Measurements from ENCODE around the gene DDAH2.

The DDAH2 gene

GRCh38 chr6:31736021-31736767, 7.1 kb upstream of the DDAH2 start, which contains the start of gene CLIC1:
CLIC1 (minus strand) TSS chr6:31736530; CDS start chr6:31736300, 230 bp downstream.
- TF ChIP-seq CTCF (IDR thresholded peaks at IDR 0.05; ENCODE audit: low read depth, low read length): no peak
- peak within 1 kb of the TSS; percentile 100 for H3K4me3 ChIP-seq (ENCODE audit: low read depth, low read length)

- TF ChIP-seq CTCF (IDR thresholded peaks at IDR 0.05; ENCODE audit: low read depth, low read length): no peak
- peak overlapping the region; percentile 100 for H3K4me3 ChIP-seq (ENCODE audit: low read depth, low read length)
These were observed 5.8 kb upstream of the DDAH2 start for GRCh38 chr6:31734821-31735406.

- peak overlapping the region; percentile 100 for H3K4me3 ChIP-seq (ENCODE audit: low read depth, low read length)
- TF ChIP-seq CTCF (IDR thresholded peaks at IDR 0.05; ENCODE audit: low read depth, low read length): no peak
These were observed 5.2 kb upstream of the DDAH2 start for GRCh38 chr6:31734247-31734820.

- TF ChIP-seq CTCF (IDR thresholded peaks at IDR 0.05; ENCODE audit: low read depth, low read length): no peak
- H3K4me3 ChIP-seq (ENCODE audit: low read depth, low read length): peak overlapping the region; percentile 100
These were observed 4.6 kb upstream of the DDAH2 start for GRCh38 chr6:31733734-31734133.

GRCh38 chr6:31732029-31732428, 2.9 kb upstream of the DDAH2 start:
- H3K4me3 ChIP-seq (ENCODE audit: low read depth, low read length): no peak overlapping the region
- no peak for TF ChIP-seq CTCF (IDR thresholded peaks at IDR 0.05; ENCODE audit: low read depth, low read length)

GRCh38 chr6:31730631-31731086, 1.6 kb upstream of the DDAH2 start:
- TF ChIP-seq CTCF (IDR thresholded peaks at IDR 0.05; ENCODE audit: low read depth, low read length): no peak
- peak overlapping the region; percentile 80 for H3K4me3 ChIP-seq (ENCODE audit: low read depth, low read length)
